Measurements from ENCODE around the gene LRRC37B.
"Not testable (repeated sequence)": the region's sequence is repeated elsewhere in the genome, so short reads cannot be mapped to it uniquely, and the experiment has no call there.

Gene LRRC37B

DNA sequence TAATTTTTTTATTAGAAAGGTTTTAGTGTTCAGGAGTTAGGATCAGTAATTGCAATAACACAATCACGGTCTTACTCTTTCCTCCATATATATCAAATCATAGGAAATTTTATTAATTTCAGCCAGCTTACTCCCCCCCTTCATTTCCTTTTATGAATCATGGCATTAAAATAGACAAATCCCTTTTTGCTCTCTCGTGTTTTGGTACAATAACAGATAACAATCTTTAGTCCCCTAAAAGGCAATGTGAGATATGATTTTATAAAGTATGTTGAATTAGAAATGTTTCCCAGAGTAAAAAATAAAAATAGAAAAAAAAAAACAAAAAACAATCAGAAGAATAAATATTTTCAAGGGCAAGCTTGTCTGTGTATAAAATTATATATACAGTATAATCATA is 92.5 kb downstream of the LRRC37B start:
- no peak for DNase-seq

DNA sequence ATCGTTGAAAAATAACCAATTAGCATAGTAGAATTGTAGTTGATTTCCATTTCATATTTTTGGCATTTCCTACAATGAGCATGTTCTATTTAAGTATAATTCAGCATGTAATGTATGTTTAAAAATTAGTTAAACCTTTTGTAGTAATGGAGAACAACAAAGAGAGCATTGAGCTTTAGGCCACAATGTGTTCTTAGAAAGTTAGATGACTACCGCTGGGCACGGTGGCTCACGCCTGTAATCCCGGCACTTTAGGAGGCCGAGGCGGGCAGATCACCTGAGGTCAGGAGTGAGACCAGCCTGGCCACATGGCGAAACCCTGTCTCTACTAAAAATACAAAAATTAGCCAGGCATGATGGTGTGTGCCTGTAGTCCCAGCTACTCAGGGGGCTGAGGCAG is 93.1 kb downstream of the LRRC37B start:
- not testable (repeated sequence) for DNase-seq

DNA sequence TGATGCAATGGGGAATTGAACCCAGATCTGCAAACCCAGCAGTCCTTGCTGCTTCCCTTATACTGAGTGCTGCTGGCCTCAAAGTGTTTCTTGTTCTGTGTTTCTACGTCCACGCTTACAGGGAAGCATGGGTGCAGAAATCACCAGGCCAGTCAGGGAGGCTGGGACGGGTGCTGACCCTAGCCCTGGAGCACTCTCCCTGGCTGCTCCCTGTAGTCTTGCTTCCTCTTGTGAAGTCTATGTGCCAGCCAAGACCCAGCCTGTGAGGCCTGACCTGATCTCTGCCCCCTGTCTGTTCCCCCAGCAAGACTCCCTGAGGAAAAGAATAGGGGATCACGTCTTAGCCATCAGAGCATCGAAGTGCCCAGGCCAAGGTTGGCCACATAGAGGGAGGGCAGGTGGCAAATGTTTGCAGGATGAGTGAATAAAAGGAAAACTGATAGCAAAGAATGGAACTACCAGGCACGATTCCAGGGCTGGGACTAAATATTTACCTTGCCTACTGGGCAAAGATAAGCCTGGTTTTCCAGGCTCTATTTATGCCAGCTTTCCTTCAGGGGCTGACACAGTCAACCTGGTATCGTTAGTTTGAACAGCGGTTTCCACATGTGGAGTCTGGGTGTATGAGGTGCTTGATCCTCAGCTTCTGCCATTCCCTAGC is 93.9 kb downstream of the LRRC37B start:
- DNase-seq: no peak

DNA sequence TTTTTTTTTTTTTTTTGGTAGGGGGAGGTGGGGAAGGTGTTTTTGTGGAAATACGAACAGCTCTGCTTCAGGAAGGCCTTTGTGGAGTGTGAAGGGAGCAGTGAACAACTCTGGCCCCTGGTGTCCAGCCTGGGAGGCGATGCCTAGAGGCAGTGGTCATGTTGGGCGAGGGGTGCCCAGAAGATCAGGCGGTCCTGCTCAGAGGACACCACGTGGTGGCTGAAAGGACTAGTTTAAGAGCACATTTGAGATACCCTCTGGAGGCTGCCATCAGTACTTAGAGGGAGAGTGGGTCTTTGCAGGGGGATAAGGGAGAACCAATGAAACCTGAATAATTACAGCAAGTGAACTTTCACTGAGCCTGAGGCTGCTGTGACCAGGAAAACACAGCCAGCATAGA is 95.0 kb downstream of the LRRC37B start:
- DNase-seq: no peak

DNA sequence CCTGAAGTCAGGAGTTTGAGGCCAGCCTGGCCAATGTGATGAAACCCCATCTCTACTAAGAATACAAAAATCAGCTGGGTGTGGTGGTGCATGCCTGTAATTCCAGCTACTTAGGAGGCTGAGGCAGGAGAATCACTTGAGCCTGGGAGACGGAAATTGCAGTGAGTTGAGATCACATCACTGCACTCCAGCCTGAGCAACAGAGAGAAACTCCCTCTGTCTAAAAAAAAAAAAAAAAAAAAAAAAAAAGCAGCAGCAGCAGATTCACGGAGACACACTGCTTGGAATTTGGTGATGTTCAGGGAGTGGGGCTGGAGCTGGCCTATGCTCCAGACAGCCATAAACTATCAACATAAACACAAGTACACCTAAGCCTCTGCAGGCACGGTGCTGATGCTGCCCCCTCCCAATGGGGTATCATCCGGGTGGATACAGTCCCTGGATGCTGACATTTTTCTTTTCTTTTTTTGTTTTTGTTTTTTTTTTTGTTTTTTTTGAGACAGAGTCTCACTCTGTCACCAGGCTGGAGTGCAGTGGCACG is 95.5 kb downstream of the LRRC37B start:
- DNase-seq: no peak
